HCT116 (cell line): ENCODE measurements around the gene LAMP5. TPM values are rescaled to one million over a fixed set of nuclear protein-coding genes. Genes with fewer than 3 reads are reported as not detected.

Source experiments
- ATAC-seq: fragments of 200-7000 bp; cut with Tn5 transposase; 2 replicates; pipeline ENCODE4 v1.9.1; 2020; ENCODE audit warnings: mild to moderate bottlenecking, moderate library complexity
- BruUV-seq: library from RNA; stranded (reverse); fragments of 400-500 nt; replicated peaks from 2 replicates; lab custom pipeline; 2021; lab: Mats Ljungman, UMichigan
- CTCF ChIA-PET: fragments of 300-600 bp; sonication (Branson Sonifier 250); formaldehyde crosslinking; loops from one replicate; lab custom pipeline; 2021; ENCODE audit warnings: antibody characterized with exemption; lab: Charles Lee
- POLR2A ChIA-PET: fragments of 300-600, 350-600 bp; sonication (Branson Sonifier 250); formaldehyde crosslinking; loops from one replicate; lab custom pipeline; 2021; ENCODE audit warnings: antibody characterized with exemption; lab: Charles Lee
- RAD21 ChIA-PET, 2 experiments: fragments of 300-600 bp; sonication (Branson Sonifier 250); formaldehyde crosslinking; loops; one replicate each; lab custom pipeline; 2023; ENCODE audit warnings: low total read pairs in 2 of 2; ENCODE audit not compliant: uncharacterized antibody in 2 of 2, unreplicated experiment in 2 of 2, low non-redundant PET in 1 of 2; lab: Charles Lee
- DNase-seq: peaks from one replicate; pipeline ENCODE4 v3.0.0-alpha.2; 2010; ENCODE audit warnings: low read depth, low spot score
- H2AFZ ChIP-seq: fragments of 200-600 bp; shearing (Covaris generic), sonication (generic); 2 replicates; pipeline ENCODE4 v1.6.1; 2017; ENCODE audit warnings: low read depth, mixed run types, mixed read lengths, antibody characterized with exemption, low read length; ENCODE audit not compliant: poor library complexity, severe bottlenecking
- H3K27ac ChIP-seq: 2 replicates; pipeline ENCODE4 v1.5.1; 2012; ENCODE audit warnings: low read depth, low read length
- H3K27me3 ChIP-seq: fragments of 200-600 bp; sonication (generic); 2 replicates; pipeline ENCODE4 v1.6.1; 2016; ENCODE audit warnings: mixed run types, low read length, mixed read lengths; ENCODE audit not compliant: insufficient read depth
- H3K36me3 ChIP-seq, 2 experiments: fragments of 200-500 bp in 1 of 2; fragments of 200-600 bp in 1 of 2; sonication (Bioruptor generic) in 1 of 2; sonication (generic) in 1 of 2; 2 replicates each; pipeline versions ENCODE4 v1.5.1 to v1.6.1; 2014 to 2016; ENCODE audit warnings: low read length in 2 of 2, inconsistent platforms in 1 of 2, mixed read lengths in 1 of 2, mixed run types in 1 of 2; ENCODE audit not compliant: insufficient read depth in 2 of 2, control insufficient read depth in 1 of 2
- H3K4me1 ChIP-seq, 2 experiments: fragments of 200-600 bp in 1 of 2; sonication (generic) in 1 of 2; 2 replicates each; pipeline versions ENCODE4 v1.5.1 to v1.6.1; 2012 to 2017; ENCODE audit warnings: low read length in 2 of 2, inconsistent platforms in 1 of 2, mild to moderate bottlenecking in 1 of 2, mixed read lengths in 1 of 2, mixed run types in 1 of 2, moderate library complexity in 1 of 2; ENCODE audit not compliant: insufficient read depth in 2 of 2, control insufficient read depth in 1 of 2
- H3K4me2 ChIP-seq: fragments of 200-600 bp; sonication (generic); 2 replicates; pipeline ENCODE4 v1.6.1; 2017; ENCODE audit warnings: mixed run types, low read length, mixed read lengths
- H3K4me3 ChIP-seq, 2 experiments: fragments of 200-600 bp in 1 of 2; sonication (generic) in 1 of 2; replicated peaks in 1 of 2; 2 replicates each; pipeline ENCODE4 v1.5.1; 2011 to 2016; ENCODE audit warnings: low read length in 2 of 2, control low read depth in 1 of 2, low read depth in 1 of 2, mild to moderate bottlenecking in 1 of 2, mixed read lengths in 1 of 2, mixed run types in 1 of 2
- H3K79me2 ChIP-seq: fragments of 200-600 bp; sonication (generic); 2 replicates; pipeline ENCODE4 v1.6.1; 2017; ENCODE audit warnings: mild to moderate bottlenecking, mixed run types, low read length, moderate library complexity, mixed read lengths; ENCODE audit not compliant: insufficient read depth
- H3K9ac ChIP-seq: fragments of 200-600 bp; sonication (generic); 2 replicates; pipeline ENCODE4 v1.6.1; 2016; ENCODE audit warnings: low read length, mixed read lengths
- H3K9me2 ChIP-seq: fragments of 200-600 bp; sonication (generic), shearing (Covaris generic); 2 replicates; pipeline ENCODE4 v1.6.1; 2017; ENCODE audit warnings: mixed run types, mild to moderate bottlenecking, moderate library complexity; ENCODE audit not compliant: insufficient read depth
- H3K9me3 ChIP-seq, 2 experiments: fragments of 200-500 bp in 1 of 2; fragments of 200-600 bp in 1 of 2; sonication (Bioruptor generic) in 1 of 2; sonication (generic) in 1 of 2; 2 replicates each; pipeline ENCODE4 v1.6.1; 2014 to 2017; ENCODE audit warnings: low read length in 2 of 2, mixed read lengths in 2 of 2, inconsistent platforms in 1 of 2, low read depth in 1 of 2, mild to moderate bottlenecking in 1 of 2, mixed run types in 1 of 2, moderate library complexity in 1 of 2; ENCODE audit not compliant: control insufficient read depth in 1 of 2, insufficient read depth in 1 of 2
- H4K20me1 ChIP-seq: fragments of 200-600 bp; sonication (generic), shearing (Covaris generic); 2 replicates; pipeline ENCODE4 v1.6.1; 2017; ENCODE audit warnings: mixed run types, mild to moderate bottlenecking, moderate library complexity; ENCODE audit not compliant: insufficient read depth
- ATF3 ChIP-seq: IDR thresholded peaks from 2 replicates; pipeline ENCODE4 v1.6.1; 2012
- CBX3 ChIP-seq: IDR thresholded peaks from 2 replicates; pipeline ENCODE4 v1.6.1; 2012; ENCODE audit warnings: low read depth
- EGR1 ChIP-seq: IDR thresholded peaks from 2 replicates; pipeline ENCODE4 v1.6.1; 2012; ENCODE audit warnings: low read depth
- ELF1 ChIP-seq: IDR thresholded peaks from 2 replicates; pipeline ENCODE4 v1.6.1; 2012; ENCODE audit warnings: low read depth, borderline replicate concordance
- EZH2phosphoT487 ChIP-seq: fragments of 200-600 bp; IDR thresholded peaks from 2 replicates; pipeline ENCODE4 v1.6.1; 2018; ENCODE audit warnings: antibody characterized with exemption, borderline replicate concordance
- FOSL1 ChIP-seq: IDR thresholded peaks from 2 replicates; pipeline ENCODE4 v1.6.1; 2012; ENCODE audit warnings: low read depth
- POLR2A ChIP-seq: IDR thresholded peaks from 2 replicates; pipeline ENCODE4 v1.7.0; 2011; ENCODE audit warnings: borderline replicate concordance; ENCODE audit not compliant: insufficient read depth, insufficient read length; ENCODE audit errors: extremely low read depth
- POLR2AphosphoS5 ChIP-seq: IDR thresholded peaks from 2 replicates; pipeline ENCODE4 v1.6.1; 2011; ENCODE audit warnings: mild to moderate bottlenecking, low read depth, low read length, moderate library complexity
- SP1 ChIP-seq: IDR thresholded peaks from 2 replicates; pipeline ENCODE4 v1.6.1; 2012; ENCODE audit warnings: low read depth
- SRF ChIP-seq: IDR thresholded peaks from 2 replicates; pipeline ENCODE4 v1.6.1; 2012; ENCODE audit warnings: low read depth
- ZFX ChIP-seq: fragments of 450-650 bp; IDR thresholded peaks from 2 replicates; pipeline ENCODE4 v1.6.1; 2017
- intact Hi-C: fragments of 100-400 bp; cut with micrococcal nuclease; formaldehyde crosslinking; loops from 2 replicates; pipeline ENCODE4 v1.10.0; 2022
- total RNA-seq: library from RNA; stranded (reverse); gene quantifications from one replicate; pipeline ENCODE4 v1.2.1, GENCODE V29; 2021; ENCODE audit not compliant: unreplicated experiment
- TF ChIP-seq, protein P1 (sequence below): IDR thresholded peaks from 2 replicates; pipeline ENCODE4 v1.6.1; 2012

LAMP5 gene
- total RNA-seq, 1 experiment from 2014 or later = not detected

DNA sequence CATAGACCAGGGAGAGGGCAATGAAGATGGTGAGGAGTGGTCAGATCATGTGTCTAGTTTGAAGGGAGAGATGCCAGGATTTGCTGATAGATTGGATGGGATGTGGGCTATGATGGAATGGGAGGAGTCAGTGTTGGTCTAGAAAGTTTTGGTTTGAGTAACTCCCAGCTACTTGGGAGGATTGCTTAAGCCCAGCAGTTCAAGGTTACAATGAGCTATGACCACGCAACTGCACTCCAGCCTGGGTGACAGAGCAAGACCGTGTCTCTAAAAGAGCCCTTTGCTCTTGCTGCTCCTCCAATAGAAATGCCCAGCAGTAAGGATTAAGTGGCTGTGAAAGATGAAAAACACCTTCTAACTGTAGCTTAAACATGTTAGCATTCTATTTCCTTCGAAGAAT is 18.2 kb upstream of the LAMP5 start:
- Histone ChIP-seq H3K27ac (no peak overlapping the region), H3K27me3 (peaks cover 28% of the 10 kb centered on the region), H2AFZ (no peak overlapping the region), H3K9ac (no peak overlapping the region), H3K4me1 (no peaks in the 10 kb centered on the region), H3K79me2 (no peaks in the 10 kb centered on the region), H3K4me3 (no peak overlapping the region), H3K9me2 (no peaks in the 10 kb centered on the region), H3K36me3 (no peaks in the 10 kb centered on the region), H3K4me2 (no peak overlapping the region), H3K9me3 (no peaks in the 10 kb centered on the region), H4K20me1 (no peaks in the 10 kb centered on the region)
- ATAC-seq = no peak
- TF ChIP-seq, protein P1, sequence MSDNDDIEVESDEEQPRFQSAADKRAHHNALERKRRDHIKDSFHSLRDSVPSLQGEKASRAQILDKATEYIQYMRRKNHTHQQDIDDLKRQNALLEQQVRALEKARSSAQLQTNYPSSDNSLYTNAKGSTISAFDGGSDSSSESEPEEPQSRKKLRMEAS = no peak
- TF ChIP-seq POLR2A = no peak
- TF ChIP-seq EZH2phosphoT487 = no peak
- POLR2A ChIA-PET = no interaction called here
- no peak for DNase-seq
- intact Hi-C loops = no loop called here
- BruUV-seq = no TSS peak
- CTCF ChIA-PET = no interaction called here
- RAD21 ChIA-PET = no interaction called here

GRCh38 chr20:9498322-9498721 is 16.1 kb upstream of the LAMP5 start:
- H3K27ac ChIP-seq = no peak overlapping the region
- intact Hi-C loops = no loop called here
- H4K20me1 ChIP-seq = no peaks in the 10 kb centered on the region
- no peaks in the 10 kb centered on the region for H3K36me3 ChIP-seq
- no peaks in the 10 kb centered on the region for H3K9me2 ChIP-seq
- CTCF ChIA-PET = no interaction called here
- no peak for DNase-seq
- H3K4me2 ChIP-seq = no peak overlapping the region
- H3K4me3 ChIP-seq = no peak overlapping the region
- H3K9ac ChIP-seq = no peak overlapping the region
- H2AFZ ChIP-seq = no peak overlapping the region
- TF ChIP-seq POLR2AphosphoS5 (no peak), SRF (no peak), ZFX (no peak), EGR1 (no peak), SP1 (no peak), FOSL1 (no peak), ELF1 (no peak), CBX3 (no peak), ATF3 (no peak)
- TF ChIP-seq, all 23 proteins: peak for 0
- POLR2A ChIA-PET = no interaction called here
- no peak for ATAC-seq
- no peaks in the 10 kb centered on the region for H3K4me1 ChIP-seq
- RAD21 ChIA-PET = no interaction called here
- no peaks in the 10 kb centered on the region for H3K9me3 ChIP-seq
- BruUV-seq = no TSS peak
- peaks cover 10% of the 10 kb centered on the region; the same call in 1 of the 2 replicates for H3K27me3 ChIP-seq
- H3K79me2 ChIP-seq = no peaks in the 10 kb centered on the region
